Lung (tissue), 16 donors: ENCODE data around the gene C1orf141. TPM values are rescaled to one million over a fixed set of nuclear protein-coding genes. Genes with fewer than 3 reads are reported as not detected.
A peak's percentile ranks its signal among the peaks of the same experiment; 100 is the strongest.

Source experiments
- ATAC-seq: fragments of 200-7000 bp; cut with Tn5 transposase; one replicate; pipeline ENCODE4 v1.9.1; 2020; ENCODE audit warnings: moderate number of reproducible peaks; ENCODE audit not compliant: insufficient read depth, low FRiP score
- DNase-seq, 3 donors: peaks; one replicate each; pipeline ENCODE4 v3.0.0-alpha.2; 2013 to 2017
- H3K27ac ChIP-seq, 2 donors: one replicate each; pipeline ENCODE4 v1.5.1; 2013; ENCODE audit warnings: mild to moderate bottlenecking in 2 of 2, moderate library complexity in 2 of 2, control low read depth in 1 of 2, inconsistent platforms in 1 of 2, low read depth in 1 of 2, low read length in 1 of 2
- H3K27me3 ChIP-seq, 3 donors: one replicate each; pipeline ENCODE4 v1.5.1; 2013; ENCODE audit warnings: low read length in 2 of 3; ENCODE audit not compliant: control insufficient read depth in 3 of 3, insufficient read depth in 3 of 3
- H3K36me3 ChIP-seq, 4 donors: one replicate each; pipeline ENCODE4 v1.5.1; 2013; ENCODE audit warnings: low read length in 4 of 4, mild to moderate bottlenecking in 1 of 4, moderate library complexity in 1 of 4; ENCODE audit not compliant: control insufficient read depth in 4 of 4, insufficient read depth in 4 of 4
- H3K4me1 ChIP-seq, 5 donors: one replicate each; pipeline ENCODE4 v1.5.1; 2013; ENCODE audit warnings: low read length in 5 of 5, mild to moderate bottlenecking in 2 of 5, moderate library complexity in 1 of 5; ENCODE audit not compliant: control insufficient read depth in 5 of 5, insufficient read depth in 5 of 5
- H3K4me3 ChIP-seq: one replicate; pipeline ENCODE4 v1.5.1; 2013; ENCODE audit warnings: mild to moderate bottlenecking, control low read depth, moderate library complexity
- H3K9ac ChIP-seq, 2 donors: one replicate each; pipeline ENCODE4 v1.5.1; 2013; ENCODE audit warnings: low read length in 2 of 2, control low read depth in 1 of 2; ENCODE audit not compliant: insufficient read depth in 1 of 2
- H3K9me3 ChIP-seq, 4 donors: one replicate each; pipeline ENCODE4 v1.5.1; 2013; ENCODE audit warnings: low read length in 3 of 4, mild to moderate bottlenecking in 1 of 4, moderate library complexity in 1 of 4; ENCODE audit not compliant: control insufficient read depth in 4 of 4, insufficient read depth in 3 of 4
- CTCF ChIP-seq: IDR thresholded peaks from 2 replicates; pipeline ENCODE4 v1.5.1; 2012; ENCODE audit warnings: mild to moderate bottlenecking; ENCODE audit errors: control extremely low read depth, extremely low read depth
- WGBS, 2 donors: extraction: QIAGEN DNeasy Blood & Tissue Kit; methylation state at CpG; one replicate each; pipeline ENCODE4 v1.1.7; 2013; 5-methylcytosine and 5-hydroxymethylcytosine counted together
- long read RNA-seq, 5 donors: transcript quantifications; one replicate each; lab custom pipeline, GENCODE V29; 2026
- polyA plus RNA-seq, 2 donors: library from polyadenylated mRNA; stranded (reverse); fragments of 200-250 nt; gene quantifications; one replicate each; pipeline ENCODE4 v1.2.1, GENCODE V29; 2013
- total RNA-seq, 2 donors: library from RNA; depleted of rRNA in 1 of 2; stranded (reverse); fragments of >200 nt in 1 of 2; gene quantifications; one replicate each; pipeline ENCODE4 v1.2.1, GENCODE V29; 2014 to 2021
- donor health status: control.
- donor health status: control.
- donor health status: Bipolar disorder and iron deficiency.
- donor health status: healthy.
- donor health status: DM: yes; HTN: yes; CAD: no.

The C1orf141 gene
- total RNA-seq: 10 to 100 TPM in 1 of 2 donors, 1 to 10 TPM in 1; 5.7 to 11.4 TPM
- polyA plus RNA-seq: under 1 TPM; 0.49 to 0.82 TPM
- long read RNA-seq, donor 1: 0 reads
- long read RNA-seq, donor 2: 0 reads
- long read RNA-seq, donor 3: 0 reads
- long read RNA-seq, donor 4: 0 reads
- long read RNA-seq, donor 5: 0 reads

- DNase-seq (peak; percentile 55 to 80 (median 66)), ATAC-seq (no peak)
- Histone ChIP-seq H3K4me3 (no peak within 1 kb of the TSS), H3K9me3 (no peaks in the 10 kb centered on the region), H3K9ac (peak within 1 kb of the TSS in 1 of 2 donors; percentile 44), H3K4me1 (peaks cover 0 to 12% (median 0%) of the 10 kb centered on the region in 5 donors), H3K36me3 (no peaks in the 10 kb centered on the region), H3K27me3 (no peaks in the 10 kb centered on the region), H3K27ac (no peak within 1 kb of the TSS)
- 10 to 20% methylated on average over 28 of the region's 28 CpGs for WGBS, 2 donors
- no peak for TF ChIP-seq CTCF
Observed at GRCh38 chr1:67134695-67135094, at the start of gene C1orf141. C1orf141 (minus strand) TSS chr1:67134970; CDS start chr1:67127240, 7,730 bp downstream.

- Histone ChIP-seq H3K27me3 (no peaks in the 10 kb centered on the region), H3K9ac (no peak overlapping the region), H3K4me3 (no peak overlapping the region), H3K27ac (no peak overlapping the region), H3K36me3 (no peaks in the 10 kb centered on the region), H3K4me1 (no peaks in the 10 kb centered on the region), H3K9me3 (no peaks in the 10 kb centered on the region)
- DNase-seq: no peak
- no peak for TF ChIP-seq CTCF
- ATAC-seq: no peak
- 82 to 89% methylated on average over 3 of the region's 3 CpGs for WGBS, 2 donors
Observed at GRCh38 chr1:67175530-67176087, 40.8 kb upstream of the C1orf141 start.

GRCh38 chr1:67174716-67175284 is 40.0 kb upstream of the C1orf141 start:
- WGBS, 2 donors: 79 to 87% methylated on average over 2 of the region's 2 CpGs
- H3K27ac ChIP-seq: no peak overlapping the region
- H3K4me1 ChIP-seq: no peaks in the 10 kb centered on the region
- no peak overlapping the region for H3K4me3 ChIP-seq
- H3K9ac ChIP-seq: no peak overlapping the region
- DNase-seq (no peak), ATAC-seq (no peak)
- no peak for TF ChIP-seq CTCF
- H3K27me3 ChIP-seq: no peaks in the 10 kb centered on the region
- H3K36me3 ChIP-seq: no peaks in the 10 kb centered on the region
- H3K9me3 ChIP-seq: no peaks in the 10 kb centered on the region
